OCI-M1 (cell line): ENCODE results near the gene PCDH11X.
"Not testable (repeated sequence)": the region's sequence is repeated elsewhere in the genome, so short reads cannot be mapped to it uniquely, and the experiment has no call there.

Source experiments
- DNase-seq: peaks from one replicate; lab custom pipeline; 2025; lab: John Stamatoyannopoulos, UW

PCDH11X gene, protein sequence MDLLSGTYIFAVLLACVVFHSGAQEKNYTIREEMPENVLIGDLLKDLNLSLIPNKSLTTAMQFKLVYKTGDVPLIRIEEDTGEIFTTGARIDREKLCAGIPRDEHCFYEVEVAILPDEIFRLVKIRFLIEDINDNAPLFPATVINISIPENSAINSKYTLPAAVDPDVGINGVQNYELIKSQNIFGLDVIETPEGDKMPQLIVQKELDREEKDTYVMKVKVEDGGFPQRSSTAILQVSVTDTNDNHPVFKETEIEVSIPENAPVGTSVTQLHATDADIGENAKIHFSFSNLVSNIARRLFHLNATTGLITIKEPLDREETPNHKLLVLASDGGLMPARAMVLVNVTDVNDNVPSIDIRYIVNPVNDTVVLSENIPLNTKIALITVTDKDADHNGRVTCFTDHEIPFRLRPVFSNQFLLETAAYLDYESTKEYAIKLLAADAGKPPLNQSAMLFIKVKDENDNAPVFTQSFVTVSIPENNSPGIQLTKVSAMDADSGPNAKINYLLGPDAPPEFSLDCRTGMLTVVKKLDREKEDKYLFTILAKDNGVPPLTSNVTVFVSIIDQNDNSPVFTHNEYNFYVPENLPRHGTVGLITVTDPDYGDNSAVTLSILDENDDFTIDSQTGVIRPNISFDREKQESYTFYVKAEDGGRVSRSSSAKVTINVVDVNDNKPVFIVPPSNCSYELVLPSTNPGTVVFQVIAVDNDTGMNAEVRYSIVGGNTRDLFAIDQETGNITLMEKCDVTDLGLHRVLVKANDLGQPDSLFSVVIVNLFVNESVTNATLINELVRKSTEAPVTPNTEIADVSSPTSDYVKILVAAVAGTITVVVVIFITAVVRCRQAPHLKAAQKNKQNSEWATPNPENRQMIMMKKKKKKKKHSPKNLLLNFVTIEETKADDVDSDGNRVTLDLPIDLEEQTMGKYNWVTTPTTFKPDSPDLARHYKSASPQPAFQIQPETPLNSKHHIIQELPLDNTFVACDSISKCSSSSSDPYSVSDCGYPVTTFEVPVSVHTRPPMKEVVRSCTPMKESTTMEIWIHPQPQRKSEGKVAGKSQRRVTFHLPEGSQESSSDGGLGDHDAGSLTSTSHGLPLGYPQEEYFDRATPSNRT (N-terminal part only)

GRCh38 chrX:91779135-91779534, at the start of gene PCDH11X:
PCDH11X (plus strand) TSS chrX:91779375; CDS start chrX:91835505, 56,130 bp downstream.
- DNase-seq, result not testable (repeated sequence)

- DNase-seq, result not testable (repeated sequence)
These were observed 31.7 kb upstream of the PCDH11X start for GRCh38 chrX:91747446-91747845.

- not testable (repeated sequence) for DNase-seq
These were observed 26.2 kb upstream of the PCDH11X start for GRCh38 chrX:91753022-91753421.

- peak; percentile 22 for DNase-seq
These were observed 8.3 kb upstream of the PCDH11X start for GRCh38 chrX:91770619-91771488.

DNA sequence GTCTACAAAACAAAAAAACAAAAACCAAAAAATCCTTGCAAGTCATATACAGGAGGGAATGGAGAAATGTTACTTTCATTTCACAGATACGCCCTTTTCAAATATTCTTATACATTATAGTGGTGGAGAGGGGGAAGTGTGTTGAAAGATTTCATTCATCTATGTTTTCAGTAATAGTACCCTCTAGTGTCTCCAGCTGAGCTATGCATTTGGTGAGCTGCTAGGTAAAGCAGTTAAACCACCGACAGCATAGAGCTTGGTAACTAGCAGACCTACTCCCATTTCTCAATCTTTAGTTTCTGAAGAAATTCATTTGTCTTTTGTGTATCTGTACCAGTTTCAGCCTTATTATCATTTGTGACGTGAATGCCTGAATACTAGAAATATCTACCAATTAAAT, 5.2 kb upstream of the PCDH11X start:
- peak; percentile 51 for DNase-seq

DNA sequence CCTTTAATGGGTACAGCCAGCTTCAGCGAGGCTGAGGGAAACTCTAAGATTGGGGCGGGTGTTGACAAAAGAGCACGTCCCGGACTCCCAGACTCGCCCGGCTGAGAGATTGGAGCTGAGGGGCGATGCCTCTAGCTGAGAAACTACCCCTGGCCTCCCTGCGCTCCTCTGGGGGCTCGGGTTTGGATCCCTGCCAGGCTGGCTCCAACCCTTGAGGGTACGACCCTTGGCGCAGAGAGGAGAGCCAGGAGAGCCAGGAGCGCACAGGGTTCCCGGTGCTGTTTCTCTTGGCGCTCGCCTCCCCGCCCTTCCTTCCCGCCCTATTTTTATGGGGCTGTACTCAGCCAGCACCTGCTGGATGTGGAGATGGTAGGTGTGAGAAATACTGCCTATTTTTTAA, 833 bp downstream of the PCDH11X start:
- not testable (repeated sequence) for DNase-seq

DNA sequence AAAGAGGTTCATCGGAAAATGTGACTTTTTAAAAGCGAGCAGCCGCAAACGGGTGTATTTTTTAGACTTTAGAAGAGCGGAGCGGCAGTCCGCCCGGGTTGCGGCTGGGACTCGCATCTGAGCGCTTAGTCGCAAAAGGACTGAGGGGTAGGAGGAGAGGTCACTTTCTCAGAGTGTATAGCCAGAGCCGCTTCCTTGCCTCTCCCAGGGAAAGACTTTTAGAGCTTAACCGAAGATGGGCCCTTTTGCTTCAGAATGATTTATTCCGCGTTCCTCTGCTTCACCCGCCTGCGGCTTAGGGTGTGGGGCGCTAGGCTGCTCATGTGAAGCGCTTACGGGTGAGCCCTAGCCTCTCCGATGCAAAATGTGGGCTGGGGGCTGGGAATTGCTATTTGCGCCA, 1.5 kb downstream of the PCDH11X start:
- DNase-seq, result not testable (repeated sequence)

DNA sequence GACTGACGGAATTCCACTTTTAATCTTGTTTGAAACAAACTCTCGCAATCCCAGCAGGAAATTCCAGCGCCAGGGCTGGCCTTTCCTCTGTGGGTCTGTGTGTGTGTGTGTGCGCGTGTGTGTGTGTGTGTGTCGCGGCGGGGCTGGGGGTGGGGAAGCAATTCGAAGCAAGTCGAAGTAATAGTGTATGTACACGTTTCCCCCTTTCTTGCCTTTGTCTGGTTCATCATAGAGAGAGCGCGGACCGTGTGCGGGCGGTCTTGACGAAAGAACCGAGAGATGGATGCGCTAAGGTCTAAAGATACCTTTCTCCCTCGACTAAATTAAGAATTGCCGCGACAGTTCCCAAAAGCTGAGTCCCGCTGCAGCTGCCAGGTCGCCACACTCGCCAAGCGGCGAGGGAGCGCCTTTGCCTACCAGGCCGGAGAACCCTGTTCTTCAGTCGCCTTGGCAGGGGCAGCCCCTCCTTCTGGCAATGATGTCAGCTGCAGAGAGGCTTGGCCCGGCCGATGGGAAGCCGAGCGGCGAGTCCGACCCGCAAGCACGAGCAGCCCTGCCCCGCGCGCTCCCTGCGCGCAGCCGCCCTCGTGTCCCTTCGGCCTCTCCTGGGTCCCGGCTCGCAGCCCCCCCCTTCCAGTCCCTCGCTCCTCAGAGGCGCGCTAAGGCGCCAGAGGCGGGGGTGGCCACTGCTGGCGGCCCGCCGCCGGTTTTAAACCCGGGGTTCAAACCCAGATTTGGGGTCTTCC, 2.6 kb downstream of the PCDH11X start:
- not testable (repeated sequence) for DNase-seq

- not testable (repeated sequence) for DNase-seq
These were observed 3.6 kb downstream of the PCDH11X start for GRCh38 chrX:91782825-91783224.

GRCh38 chrX:91817537-91817936, 38.4 kb downstream of the PCDH11X start:
- DNase-seq, result not testable (repeated sequence)

DNA sequence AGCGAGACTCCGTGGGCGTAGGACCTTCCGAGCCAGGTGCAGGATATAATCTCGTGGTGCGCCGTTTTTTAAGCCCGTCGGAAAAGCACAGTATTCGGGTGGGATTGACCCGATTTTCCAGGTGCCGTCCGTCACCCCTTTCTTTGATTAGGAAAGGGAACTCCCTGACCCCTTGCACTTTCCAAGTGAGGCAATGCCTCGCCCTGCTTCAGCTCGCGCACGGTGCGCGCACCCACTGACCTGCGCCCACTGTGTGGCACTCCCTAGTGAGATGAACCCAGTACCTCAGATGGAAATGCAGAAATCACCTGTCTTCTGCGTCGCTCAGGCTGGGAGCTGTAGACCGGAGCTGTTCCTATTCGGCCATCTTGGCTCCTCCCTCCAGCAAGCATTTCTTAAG, 46.1 kb downstream of the PCDH11X start:
- not testable (repeated sequence) for DNase-seq
